Measurements from ENCODE around the gene PAX6. TPM values are rescaled to one million over a fixed set of nuclear protein-coding genes. Genes with fewer than 3 reads are reported as not detected.

PAX6 gene
- total RNA-seq (ENCODE audit: low replicate concordance), result 18.9 and 23.8 TPM in 2 replicates
- long read RNA-seq, full-length matches to known transcripts, result 42 of 50 reads
- long read RNA-seq, partial matches to known transcripts, result 4 of 50 reads
- long read RNA-seq, other reads (novel, unspliced or antisense), result 4 of 50 reads

GRCh38 chr11:31810779-31811647, at the start of gene PAX6:
Gene PAX6, minus strand, starts transcription at chr11:31811322. Its CDS starts 4,911 bp downstream, at chr11:31806411.
- Mint-ChIP-seq H3K27me3 (peaks cover 85% of the 10 kb centered on the region), H3K9me3 (no peaks in the 10 kb centered on the region), H3K4me1 (ENCODE audit: unreplicated experiment) (peaks cover 24% of the 10 kb centered on the region), H3K27ac (peak within 1 kb of the TSS; percentile 89), H3K4me3 (peak within 1 kb of the TSS; percentile 91), H3K36me3 (peaks cover 7% of the 10 kb centered on the region)
- no peak for TF ChIP-seq CTCF (conservative IDR thresholded peaks at IDR 0.05)
- DNase-seq (ENCODE audit: extremely low spot score, unreplicated experiment), result no peak

- H3K9me3 Mint-ChIP-seq, result no peaks in the 10 kb centered on the region
- H3K4me1 Mint-ChIP-seq (ENCODE audit: unreplicated experiment), result no peaks in the 10 kb centered on the region
- no peak for TF ChIP-seq CTCF (conservative IDR thresholded peaks at IDR 0.05)
- H3K27ac Mint-ChIP-seq, result no peak overlapping the region
- no peak overlapping the region for H3K4me3 Mint-ChIP-seq
- H3K36me3 Mint-ChIP-seq, result no peaks in the 10 kb centered on the region
- DNase-seq (ENCODE audit: extremely low spot score, unreplicated experiment), result no peak
- peaks cover 31% of the 10 kb centered on the region for H3K27me3 Mint-ChIP-seq
These were observed 49.3 kb upstream of the PAX6 start for GRCh38 chr11:31860391-31860790.

- Mint-ChIP-seq H3K9me3 (no peaks in the 10 kb centered on the region), H3K27ac (no peak overlapping the region), H3K27me3 (peaks cover 25% of the 10 kb centered on the region), H3K4me3 (no peak overlapping the region), H3K4me1 (ENCODE audit: unreplicated experiment) (no peaks in the 10 kb centered on the region), H3K36me3 (no peaks in the 10 kb centered on the region)
- no peak for TF ChIP-seq CTCF (conservative IDR thresholded peaks at IDR 0.05)
- DNase-seq (ENCODE audit: extremely low spot score, unreplicated experiment), result no peak
These were observed 45.1 kb upstream of the PAX6 start for GRCh38 chr11:31856248-31856647.

GRCh38 chr11:31855466-31855865, 44.3 kb upstream of the PAX6 start:
- Mint-ChIP-seq H3K27ac (no peak overlapping the region), H3K4me3 (no peak overlapping the region), H3K9me3 (no peaks in the 10 kb centered on the region), H3K27me3 (peaks cover 25% of the 10 kb centered on the region), H3K36me3 (no peaks in the 10 kb centered on the region), H3K4me1 (ENCODE audit: unreplicated experiment) (no peaks in the 10 kb centered on the region)
- DNase-seq (ENCODE audit: extremely low spot score, unreplicated experiment), result no peak
- no peak for TF ChIP-seq CTCF (conservative IDR thresholded peaks at IDR 0.05)

GRCh38 chr11:31850365-31850764, 39.2 kb upstream of the PAX6 start:
- Mint-ChIP-seq H3K4me1 (ENCODE audit: unreplicated experiment) (no peaks in the 10 kb centered on the region), H3K9me3 (no peaks in the 10 kb centered on the region), H3K4me3 (no peak overlapping the region), H3K27ac (no peak overlapping the region), H3K27me3 (peaks cover 17% of the 10 kb centered on the region), H3K36me3 (no peaks in the 10 kb centered on the region)
- no peak for TF ChIP-seq CTCF (conservative IDR thresholded peaks at IDR 0.05)
- no peak for DNase-seq (ENCODE audit: extremely low spot score, unreplicated experiment)

All from type B pancreatic cell (in vitro differentiated cells).